Panc1 (cell line): ENCODE data around the gene EEF1A2. TPM values are rescaled to one million over a fixed set of nuclear protein-coding genes. Genes with fewer than 3 reads are reported as not detected.

Experiments used
- ATAC-seq: fragments of 200-7000 bp; cut with Tn5 transposase; 2 replicates; pipeline ENCODE4 v1.9.1; 2020; ENCODE audit warnings: mild to moderate bottlenecking, moderate library complexity
- BruUV-seq: library from RNA; stranded (reverse); fragments of 400-500 nt; replicated peaks from 2 replicates; lab custom pipeline; 2021; lab: Mats Ljungman, UMichigan
- CTCF ChIA-PET: fragments of 300-600 bp; sonication (Branson Sonifier 250); formaldehyde crosslinking; loops from one replicate; lab custom pipeline; 2022; ENCODE audit warnings: antibody characterized with exemption; lab: Charles Lee
- POLR2A ChIA-PET: fragments of 300-600 bp; sonication (Branson Sonifier 250); formaldehyde crosslinking; loops from one replicate; lab custom pipeline; 2022; ENCODE audit warnings: antibody characterized with exemption; lab: Charles Lee
- DNase-seq: peaks from one replicate; pipeline ENCODE4 v3.0.0-alpha.2; 2010; ENCODE audit warnings: low read depth, low spot score
- H3K27ac ChIP-seq: 2 replicates; pipeline ENCODE4 v1.5.1; 2011; ENCODE audit warnings: mild to moderate bottlenecking, low read length, inconsistent platforms
- H3K27me3 ChIP-seq: fragments of 200-500 bp; sonication (Bioruptor generic); 2 replicates; pipeline ENCODE4 v1.6.0; 2014; ENCODE audit warnings: low read length, inconsistent platforms; ENCODE audit not compliant: control insufficient read depth, insufficient read depth
- H3K36me3 ChIP-seq: fragments of 200-500 bp; sonication (Bioruptor generic); 2 replicates; pipeline ENCODE4 v1.5.1; 2014; ENCODE audit warnings: inconsistent platforms, mild to moderate bottlenecking, low read length, moderate library complexity; ENCODE audit not compliant: control insufficient read depth, insufficient read depth
- H3K4me1 ChIP-seq: 2 replicates; pipeline ENCODE4 v1.5.1; 2011; ENCODE audit warnings: inconsistent platforms, mild to moderate bottlenecking, low read length, moderate library complexity; ENCODE audit not compliant: control insufficient read depth, insufficient read depth
- H3K4me3 ChIP-seq, 2 experiments: 2 replicates each; pipeline ENCODE4 v1.5.1; 2011 to 2012; ENCODE audit warnings: low read depth in 2 of 2, low read length in 2 of 2, mild to moderate bottlenecking in 2 of 2, inconsistent platforms in 1 of 2, moderate library complexity in 1 of 2
- H3K9me3 ChIP-seq: fragments of 200-500 bp; sonication (Bioruptor generic); 2 replicates; pipeline ENCODE4 v1.5.1; 2014; ENCODE audit warnings: low read depth, mild to moderate bottlenecking, inconsistent platforms, low read length, moderate library complexity; ENCODE audit not compliant: control insufficient read depth, insufficient read depth
- CTCF ChIP-seq: fragments of 450-650 bp; IDR thresholded peaks from 2 replicates; pipeline ENCODE4 v1.5.1; 2017; ENCODE audit warnings: mild to moderate bottlenecking
- POLR2AphosphoS5 ChIP-seq: IDR thresholded peaks from 2 replicates; pipeline ENCODE4 v1.6.1; 2012; ENCODE audit warnings: mild to moderate bottlenecking, low read depth, low read length, moderate library complexity
- REST ChIP-seq, 2 experiments: IDR thresholded peaks; 2 replicates each; pipeline ENCODE4 v1.6.1; 2011 to 2012; ENCODE audit warnings: low read depth in 2 of 2, control low read depth in 1 of 2, low read length in 1 of 2, mild to moderate bottlenecking in 1 of 2, moderate library complexity in 1 of 2; ENCODE audit not compliant: insufficient read depth in 1 of 2
- SIN3A ChIP-seq: IDR thresholded peaks from 2 replicates; pipeline ENCODE4 v1.6.1; 2012; ENCODE audit warnings: low read depth, mild to moderate bottlenecking, low read length, moderate library complexity, borderline replicate concordance; ENCODE audit not compliant: insufficient read depth
- TCF7L2 ChIP-seq: IDR thresholded peaks from 2 replicates; pipeline ENCODE4 v1.6.1; 2011; ENCODE audit warnings: mild to moderate bottlenecking, low read depth, low read length, inconsistent platforms
- in situ Hi-C: cut with HindIII; loops from 2 replicates; pipeline ENCODE4 v1.10.0; 2016; ENCODE audit warnings: low sequenced_read_pairs, low pct_unique_long_range_greater_than_20kb
- intact Hi-C: fragments of 100-400 bp; cut with micrococcal nuclease; formaldehyde crosslinking; loops from one replicate; pipeline ENCODE4 v1.10.0; 2022; ENCODE audit not compliant: unreplicated experiment
- total RNA-seq: library from RNA; stranded (reverse); gene quantifications from one replicate; pipeline ENCODE4 v1.2.1, GENCODE V29; 2021; ENCODE audit not compliant: unreplicated experiment

Gene EEF1A2
- total RNA-seq, 1 experiment from 2014 or later, result 178 TPM

GRCh38 chr20:63462244-63462643 is 36.6 kb downstream of the EEF1A2 start:
- CTCF ChIA-PET, result no interaction called here
- Histone ChIP-seq H3K36me3 (no peaks in the 10 kb centered on the region), H3K4me1 (peaks cover 5% of the 10 kb centered on the region), H3K27ac (no peak overlapping the region), H3K27me3 (no peaks in the 10 kb centered on the region), H3K4me3 (no peak overlapping the region), H3K9me3 (no peaks in the 10 kb centered on the region)
- in situ Hi-C loops (no loop called here), intact Hi-C loops (no loop called here)
- POLR2A ChIA-PET, result no interaction called here
- no peak for DNase-seq
- no peak for ATAC-seq
- BruUV-seq, result no TSS peak
- TF ChIP-seq CTCF (no peak), REST (IDR thresholded peaks at IDR 0.05; ENCODE audit: insufficient read depth in 1 of 2, low read depth in 2 of 2, low read length in 1 of 2) (no peak)

- intact Hi-C loops, result no loop called here
- peaks cover 12% of the 10 kb centered on the region for H3K4me1 ChIP-seq
- no peak overlapping the region for H3K27ac ChIP-seq
- no peaks in the 10 kb centered on the region for H3K27me3 ChIP-seq
- ATAC-seq, result no peak
- no peak overlapping the region for H3K4me3 ChIP-seq
- CTCF ChIA-PET, result interaction anchor here (0.8 kb wide), 1 partner anchor 77 kb away, joined by 4 read pairs; no protein-coding TSS in a partner anchor
- TF ChIP-seq POLR2AphosphoS5, result no peak
- no peak for TF ChIP-seq SIN3A
- TF ChIP-seq TCF7L2, result no peak
- TF ChIP-seq REST (IDR thresholded peaks at IDR 0.05; ENCODE audit: insufficient read depth in 1 of 2, low read depth in 2 of 2, low read length in 1 of 2), result peak; percentile 95 to 97
- no peak for TF ChIP-seq CTCF
- in situ Hi-C loops, result no loop called here
- H3K36me3 ChIP-seq, result no peaks in the 10 kb centered on the region
- no peaks in the 10 kb centered on the region for H3K9me3 ChIP-seq
- POLR2A ChIA-PET, result no interaction called here
- DNase-seq, result no peak
- BruUV-seq, result no TSS peak
Observed at GRCh38 chr20:63461104-63461763, 37.6 kb downstream of the EEF1A2 start.
